Immature natural killer cell (primary cell): ENCODE data around the gene LZTS2. TPM values are rescaled to one million over a fixed set of nuclear protein-coding genes. Genes with fewer than 3 reads are reported as not detected.
A peak's percentile ranks its signal among the peaks of the same experiment; 100 is the strongest.

Experiments
- DNase-seq, 3 donors: peaks; one replicate each; pipeline ENCODE4 v3.0.0; 2022; ENCODE audit warnings: mixed read lengths in 1 of 3
- H3K27ac Mint-ChIP-seq, 6 donors: one replicate each; pipeline ENCODE4 v1.8.0; 2020; ENCODE audit warnings: mixed read lengths in 6 of 6, mild to moderate bottlenecking in 5 of 6, inconsistent platforms in 4 of 6, moderate library complexity in 3 of 6
- H3K27me3 Mint-ChIP-seq, 3 donors: one replicate each; pipeline ENCODE4 v1.8.0; 2020 to 2021; ENCODE audit warnings: low read depth in 3 of 3, mild to moderate bottlenecking in 3 of 3, mixed read lengths in 3 of 3, moderate library complexity in 3 of 3, inconsistent platforms in 1 of 3
- H3K36me3 Mint-ChIP-seq, 3 donors: one replicate each; pipeline ENCODE4 v1.8.0; 2020; ENCODE audit warnings: mixed read lengths in 3 of 3, inconsistent platforms in 2 of 3, mild to moderate bottlenecking in 2 of 3
- H3K4me1 Mint-ChIP-seq, 2 donors: one replicate each; pipeline ENCODE4 v1.8.0; 2020; ENCODE audit warnings: inconsistent platforms in 2 of 2, mild to moderate bottlenecking in 2 of 2, mixed read lengths in 2 of 2, moderate library complexity in 1 of 2
- H3K4me3 Mint-ChIP-seq, 5 donors: one replicate each; pipeline ENCODE4 v1.8.0; 2020; ENCODE audit warnings: mild to moderate bottlenecking in 5 of 5, mixed read lengths in 5 of 5, inconsistent platforms in 3 of 5, moderate library complexity in 3 of 5
- H3K9me3 Mint-ChIP-seq, 6 donors: one replicate each; pipeline ENCODE4 v1.8.0; 2020; ENCODE audit warnings: mild to moderate bottlenecking in 6 of 6, mixed read lengths in 6 of 6, inconsistent platforms in 4 of 6, moderate library complexity in 3 of 6
- polyA plus RNA-seq, 3 donors: library from polyadenylated mRNA; unstranded; fragments of 300-500 nt; fragmentation: Illumina TruSeq; gene quantifications; one replicate each; pipeline ENCODE4 v1.2.3, GENCODE V29; 2021

LZTS2 gene
- polyA plus RNA-seq, 3 donors from 2014 or later: 5.8 to 13.1 (median 7.1) TPM

DNA sequence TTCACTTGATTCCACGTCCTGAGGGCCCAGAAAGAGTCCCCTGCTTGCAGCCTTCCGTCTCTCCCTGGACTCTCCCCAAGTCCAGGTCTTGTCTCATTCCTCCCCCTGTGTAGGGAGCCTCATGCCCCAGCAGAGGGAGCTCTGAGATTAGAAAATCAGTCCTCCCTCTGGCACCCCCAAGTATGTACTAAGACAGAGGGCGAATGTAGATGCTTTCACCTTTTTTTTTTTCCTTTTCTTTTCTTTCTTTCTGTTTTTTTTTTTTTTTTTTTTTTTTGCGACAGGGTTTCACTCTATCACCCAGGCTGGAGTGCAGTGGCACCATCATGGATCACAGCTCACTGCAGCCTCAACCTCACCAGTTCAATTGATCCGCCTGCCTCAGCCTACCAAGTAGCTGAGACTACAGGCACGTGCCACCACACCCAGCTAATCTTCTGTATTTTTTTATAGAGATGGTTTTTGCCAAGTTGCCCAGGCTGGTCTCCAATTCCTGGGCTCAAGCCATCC is 41.7 kb downstream of the LZTS2 start:
- peak overlapping the region in 5 of 6 donors; percentile 6 to 89 (median 29) for H3K27ac Mint-ChIP-seq
- H3K9me3 Mint-ChIP-seq: no peaks in the 10 kb centered on the region
- H3K4me3 Mint-ChIP-seq: peak overlapping the region in 4 of 5 donors; percentile 7 to 97 (median 26)
- peaks cover 9 to 23% (median 9%) of the 10 kb centered on the region in 3 donors for H3K36me3 Mint-ChIP-seq
- peak; percentile 70 to 76 (median 73) for DNase-seq
- peaks cover 3 to 7% (median 7%) of the 10 kb centered on the region in 3 donors for H3K27me3 Mint-ChIP-seq
- H3K4me1 Mint-ChIP-seq: peaks cover 22 to 24% of the 10 kb centered on the region in 2 donors

- H3K4me1 Mint-ChIP-seq: peaks cover 22 to 24% of the 10 kb centered on the region in 2 donors
- H3K36me3 Mint-ChIP-seq: peaks cover 9 to 19% (median 9%) of the 10 kb centered on the region in 3 donors
- peak overlapping the region; percentile 94 to 99 (median 96) for H3K4me3 Mint-ChIP-seq
- peak overlapping the region; percentile 71 to 95 (median 90) for H3K27ac Mint-ChIP-seq
- H3K27me3 Mint-ChIP-seq: peaks cover 3 to 7% (median 7%) of the 10 kb centered on the region in 3 donors
- H3K9me3 Mint-ChIP-seq: no peaks in the 10 kb centered on the region
- no peak for DNase-seq
These were observed 42.5 kb downstream of the LZTS2 start for GRCh38 chr10:101042118-101042517.

GRCh38 chr10:101042667-101043362 is 43.2 kb downstream of the LZTS2 start:
- DNase-seq: peak; percentile 76 to 77 (median 76)
- peak overlapping the region; percentile 71 to 95 (median 90) for H3K27ac Mint-ChIP-seq
- peaks cover 22 to 24% of the 10 kb centered on the region in 2 donors for H3K4me1 Mint-ChIP-seq
- H3K27me3 Mint-ChIP-seq: peaks cover 3 to 7% (median 7%) of the 10 kb centered on the region in 3 donors
- H3K36me3 Mint-ChIP-seq: peaks cover 6 to 12% (median 8%) of the 10 kb centered on the region in 3 donors
- H3K9me3 Mint-ChIP-seq: no peaks in the 10 kb centered on the region
- peak overlapping the region; percentile 94 to 99 (median 96) for H3K4me3 Mint-ChIP-seq

GRCh38 chr10:101043363-101043707 is 43.7 kb downstream of the LZTS2 start:
- H3K27me3 Mint-ChIP-seq: peaks cover 4 to 9% (median 7%) of the 10 kb centered on the region in 3 donors
- peaks cover 22 to 24% of the 10 kb centered on the region in 2 donors for H3K4me1 Mint-ChIP-seq
- peak overlapping the region; percentile 94 to 99 (median 96) for H3K4me3 Mint-ChIP-seq
- no peak for DNase-seq
- H3K36me3 Mint-ChIP-seq: peaks cover under 1 to 7% (median 3%) of the 10 kb centered on the region in 3 donors
- H3K27ac Mint-ChIP-seq: peak overlapping the region; percentile 71 to 95 (median 90)
- H3K9me3 Mint-ChIP-seq: no peaks in the 10 kb centered on the region

DNA sequence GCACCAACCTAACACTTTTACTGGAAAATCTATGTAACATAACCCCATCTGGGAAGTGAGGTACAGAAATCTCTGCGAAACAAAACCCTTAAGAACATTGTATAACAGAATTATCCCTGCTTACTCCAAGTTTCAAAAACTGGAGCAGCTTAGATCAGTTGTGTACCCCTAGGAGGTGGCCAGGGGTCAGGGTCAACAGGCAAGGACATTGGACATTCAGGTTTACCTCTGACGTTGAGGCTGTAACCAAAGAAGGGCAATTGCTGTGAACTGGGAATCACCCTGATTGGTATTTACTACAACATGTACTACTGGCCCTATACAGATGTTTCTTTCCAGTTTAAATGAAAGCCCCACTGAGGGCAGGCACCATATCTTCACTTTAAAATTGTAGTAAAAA is 44.5 kb downstream of the LZTS2 start:
- H3K27ac Mint-ChIP-seq: no peak overlapping the region
- DNase-seq: no peak
- peaks cover 22 to 24% of the 10 kb centered on the region in 2 donors for H3K4me1 Mint-ChIP-seq
- H3K4me3 Mint-ChIP-seq: peak overlapping the region in 1 of 5 donors; percentile 99
- no peaks in the 10 kb centered on the region for H3K9me3 Mint-ChIP-seq
- peaks cover 6 to 13% (median 10%) of the 10 kb centered on the region in 3 donors for H3K27me3 Mint-ChIP-seq
- H3K36me3 Mint-ChIP-seq: peaks cover 0 to 3% (median 0%) of the 10 kb centered on the region in 3 donors

DNA sequence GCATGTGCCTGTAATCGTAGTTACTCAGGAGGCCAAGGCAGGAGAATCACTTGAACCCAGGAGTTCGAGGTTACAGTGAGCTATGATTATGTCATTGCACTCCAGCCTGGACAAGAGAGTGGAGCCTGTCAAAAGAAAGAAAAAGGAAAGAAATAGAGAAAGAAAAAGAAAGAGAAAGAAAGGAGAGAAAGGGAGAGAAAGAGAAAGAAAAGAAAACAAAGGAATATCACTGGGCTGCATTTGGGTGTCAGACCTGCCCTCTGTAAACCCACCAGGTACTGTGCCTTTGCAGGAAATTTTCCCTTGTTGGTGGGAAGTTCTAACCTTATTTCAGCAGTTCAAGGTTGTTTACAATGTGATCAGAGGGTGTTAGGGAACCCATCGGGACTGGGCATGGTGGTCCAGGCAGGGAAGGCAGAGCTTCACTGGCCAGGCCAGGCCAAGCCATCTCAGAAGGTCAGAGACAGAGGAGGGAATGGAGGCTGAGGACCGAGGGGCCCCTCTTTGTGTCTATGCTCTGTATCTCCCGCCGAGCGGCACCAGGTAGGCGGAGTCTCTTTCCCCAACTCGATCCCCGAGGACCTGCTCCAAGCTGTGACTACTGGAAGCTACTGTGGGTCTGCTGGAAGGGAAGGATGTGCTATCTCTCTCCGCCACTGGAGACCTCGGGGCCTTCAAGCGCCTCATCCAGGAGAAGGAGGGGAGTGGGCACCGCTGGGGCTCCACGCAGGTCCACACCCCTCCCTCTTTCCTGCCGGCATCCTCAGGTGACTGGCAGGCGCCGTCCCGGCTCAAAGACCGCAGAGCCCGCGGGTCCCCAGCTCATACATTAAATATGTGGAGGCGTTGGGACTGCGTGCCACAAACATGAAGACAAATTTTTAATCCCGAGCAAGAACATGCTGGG is 47.0 kb downstream of the LZTS2 start:
- DNase-seq: no peak
- Mint-ChIP-seq H3K36me3 (no peaks in the 10 kb centered on the region), H3K27me3 (peaks cover 10 to 16% (median 12%) of the 10 kb centered on the region in 3 donors), H3K9me3 (no peaks in the 10 kb centered on the region), H3K27ac (no peak overlapping the region), H3K4me1 (peaks cover 23 to 34% of the 10 kb centered on the region in 2 donors), H3K4me3 (no peak overlapping the region)

GRCh38 chr10:101047268-101047667 is 47.7 kb downstream of the LZTS2 start:
- peaks cover 18 to 27% of the 10 kb centered on the region in 2 donors for H3K4me1 Mint-ChIP-seq
- H3K36me3 Mint-ChIP-seq: no peaks in the 10 kb centered on the region
- no peak overlapping the region for H3K27ac Mint-ChIP-seq
- no peak for DNase-seq
- H3K4me3 Mint-ChIP-seq: no peak overlapping the region
- H3K27me3 Mint-ChIP-seq: peaks cover 10 to 15% (median 12%) of the 10 kb centered on the region in 3 donors
- H3K9me3 Mint-ChIP-seq: no peaks in the 10 kb centered on the region

DNA sequence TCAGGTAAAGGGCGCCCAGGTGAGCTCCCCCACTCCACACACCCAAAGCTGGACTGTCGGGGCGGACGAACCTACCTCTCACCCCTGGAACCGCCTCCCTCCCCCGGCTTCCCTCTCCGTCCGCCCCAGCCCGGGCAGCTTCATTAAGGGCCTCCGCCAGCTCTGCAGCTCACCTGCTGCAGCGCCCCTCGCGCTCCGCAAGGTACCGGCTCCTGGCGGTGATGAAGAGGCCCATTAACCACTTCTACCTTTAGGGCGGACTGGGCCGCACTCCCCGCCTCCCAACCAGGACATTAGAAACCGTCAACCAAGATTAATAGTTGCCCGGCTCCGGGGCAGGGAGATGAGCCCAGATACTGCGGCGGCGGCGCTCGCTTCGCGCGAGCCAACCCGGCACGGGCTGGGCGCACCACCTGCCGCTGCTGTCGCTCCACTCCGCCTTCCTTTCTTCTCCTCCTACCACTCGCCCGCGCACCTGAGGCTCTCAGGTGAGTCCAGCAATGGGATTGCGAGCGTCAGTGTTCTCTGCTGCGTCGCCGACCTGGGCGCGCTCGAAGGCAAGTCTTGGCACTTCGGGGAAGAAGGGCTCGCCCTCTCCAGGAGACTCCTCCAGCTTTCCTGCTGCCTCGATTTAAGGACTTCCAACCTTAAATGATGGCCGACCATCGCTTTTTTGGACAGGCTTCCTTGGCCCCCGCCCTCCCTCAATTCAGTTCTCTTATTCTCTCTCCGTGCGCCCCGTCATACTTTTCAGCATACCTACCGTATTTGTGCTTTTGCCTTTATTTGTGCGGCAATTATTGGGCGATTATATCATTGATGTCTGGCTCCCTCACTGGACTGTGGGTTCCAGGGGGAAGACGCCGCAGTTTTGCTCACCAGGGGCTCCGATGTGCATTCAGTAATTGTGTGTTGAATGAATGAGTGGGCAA is 48.6 kb downstream of the LZTS2 start:
- no peak for DNase-seq
- Mint-ChIP-seq H3K4me1 (peaks cover 8 to 17% of the 10 kb centered on the region in 2 donors), H3K27ac (no peak overlapping the region), H3K27me3 (peaks cover 7 to 15% (median 12%) of the 10 kb centered on the region in 3 donors), H3K36me3 (no peaks in the 10 kb centered on the region), H3K4me3 (no peak overlapping the region), H3K9me3 (no peaks in the 10 kb centered on the region)

GRCh38 chr10:101050208-101051069 is 50.8 kb downstream of the LZTS2 start:
- Mint-ChIP-seq H3K36me3 (no peaks in the 10 kb centered on the region), H3K27me3 (peaks cover 7 to 20% (median 9%) of the 10 kb centered on the region in 3 donors), H3K27ac (peak overlapping the region in 1 of 6 donors; percentile 45), H3K9me3 (no peaks in the 10 kb centered on the region), H3K4me1 (peaks cover 4 to 10% of the 10 kb centered on the region in 2 donors), H3K4me3 (peak overlapping the region in 3 of 5 donors; percentile 38 to 48 (median 46))
- DNase-seq: peak; percentile 64 to 70 (median 69)

- Mint-ChIP-seq H3K27me3 (peaks cover 7 to 18% (median 9%) of the 10 kb centered on the region in 3 donors), H3K4me3 (no peak overlapping the region), H3K36me3 (no peaks in the 10 kb centered on the region), H3K4me1 (peaks cover 4 to 10% of the 10 kb centered on the region in 2 donors), H3K27ac (no peak overlapping the region), H3K9me3 (no peaks in the 10 kb centered on the region)
- no peak for DNase-seq
These were observed 52.7 kb downstream of the LZTS2 start for GRCh38 chr10:101052285-101052684.

- no peaks in the 10 kb centered on the region for H3K36me3 Mint-ChIP-seq
- no peak overlapping the region for H3K27ac Mint-ChIP-seq
- no peaks in the 10 kb centered on the region for H3K9me3 Mint-ChIP-seq
- H3K4me3 Mint-ChIP-seq: no peak overlapping the region
- H3K27me3 Mint-ChIP-seq: peaks cover 6 to 15% (median 7%) of the 10 kb centered on the region in 3 donors
- H3K4me1 Mint-ChIP-seq: peaks cover 4 to 10% of the 10 kb centered on the region in 2 donors
- DNase-seq: no peak
These were observed 53.9 kb downstream of the LZTS2 start for GRCh38 chr10:101053516-101053915.

DNA sequence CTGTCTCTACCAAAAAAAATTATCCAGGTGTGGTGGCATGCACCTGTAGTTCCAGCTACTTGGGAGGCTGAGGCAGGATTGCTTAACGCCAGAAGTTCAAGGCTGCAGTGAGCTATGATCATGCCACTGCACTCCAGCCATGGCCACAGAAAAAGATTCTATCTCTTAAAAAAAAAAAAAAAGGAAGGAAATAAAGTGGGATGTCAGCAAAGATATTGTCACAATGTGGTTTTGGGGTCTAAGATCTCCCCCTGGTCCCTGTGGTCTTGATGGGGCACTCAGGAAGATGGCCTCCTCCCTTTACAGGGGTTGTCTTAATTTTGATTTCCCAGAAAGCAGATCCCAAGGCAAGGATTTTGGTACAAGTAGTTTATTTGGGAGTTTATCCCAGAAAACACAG is 54.7 kb downstream of the LZTS2 start:
- Mint-ChIP-seq H3K4me3 (no peak overlapping the region), H3K36me3 (no peaks in the 10 kb centered on the region), H3K27ac (no peak overlapping the region), H3K4me1 (peaks cover 4 to 10% of the 10 kb centered on the region in 2 donors), H3K27me3 (peaks cover 1 to 13% (median 6%) of the 10 kb centered on the region in 3 donors), H3K9me3 (no peaks in the 10 kb centered on the region)
- DNase-seq: no peak
